Measurements from ENCODE around the gene WNK2.

WNK2 gene

DNA sequence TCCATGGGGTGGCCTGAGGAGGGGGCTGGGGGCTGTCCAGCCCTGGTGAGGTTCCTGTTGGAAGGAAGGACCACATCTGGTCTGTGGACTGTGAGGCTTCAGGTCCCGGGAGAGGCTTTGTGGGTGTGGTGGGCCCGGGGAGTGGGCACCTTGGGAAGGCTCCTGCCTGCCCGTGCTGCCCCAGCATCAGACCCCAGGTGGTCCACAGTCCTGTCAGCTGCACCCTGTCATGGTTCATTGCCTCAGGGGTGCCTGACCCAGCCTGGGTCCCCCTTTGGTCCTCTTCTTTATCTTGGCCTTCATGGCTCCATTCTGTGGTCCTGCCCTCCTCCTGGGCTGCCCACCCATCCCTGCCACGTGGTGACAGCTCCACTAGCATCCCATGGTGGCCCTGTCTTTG is 36.7 kb downstream of the WNK2 start:
- Histone ChIP-seq H3K27me3 (ENCODE audit: control insufficient read depth, low read length) (no peaks in the 10 kb centered on the region), H3K27ac (ENCODE audit: low read depth, low read length) (no peak overlapping the region), H4K20me1 (ENCODE audit: control insufficient read depth, insufficient read depth, low read depth, low read length) (no peaks in the 10 kb centered on the region), H3K9me3 (ENCODE audit: control insufficient read depth, insufficient read depth, low read length) (no peaks in the 10 kb centered on the region), H3K9me2 (replicated peaks; ENCODE audit: control insufficient read depth, low read length) (no peaks in the 10 kb centered on the region), H3K4me2 (ENCODE audit: low read length) (no peak overlapping the region), H3K4me1 (ENCODE audit: control insufficient read depth, low read length) (peaks cover 29% of the 10 kb centered on the region), H3F3A (ENCODE audit: control insufficient read depth, insufficient read depth) (no peaks in the 10 kb centered on the region), H3K79me2 (ENCODE audit: control insufficient read depth, low read length) (no peaks in the 10 kb centered on the region), H3K4me3 (ENCODE audit: low read length) (no peak overlapping the region), H3K36me3 (ENCODE audit: control insufficient read depth, low read length) (no peaks in the 10 kb centered on the region)
- TF ChIP-seq EZH2phosphoT487 (IDR thresholded peaks at IDR 0.05; ENCODE audit: borderline replicate concordance, low read length) = no peak
- TF ChIP-seq, protein P1, sequence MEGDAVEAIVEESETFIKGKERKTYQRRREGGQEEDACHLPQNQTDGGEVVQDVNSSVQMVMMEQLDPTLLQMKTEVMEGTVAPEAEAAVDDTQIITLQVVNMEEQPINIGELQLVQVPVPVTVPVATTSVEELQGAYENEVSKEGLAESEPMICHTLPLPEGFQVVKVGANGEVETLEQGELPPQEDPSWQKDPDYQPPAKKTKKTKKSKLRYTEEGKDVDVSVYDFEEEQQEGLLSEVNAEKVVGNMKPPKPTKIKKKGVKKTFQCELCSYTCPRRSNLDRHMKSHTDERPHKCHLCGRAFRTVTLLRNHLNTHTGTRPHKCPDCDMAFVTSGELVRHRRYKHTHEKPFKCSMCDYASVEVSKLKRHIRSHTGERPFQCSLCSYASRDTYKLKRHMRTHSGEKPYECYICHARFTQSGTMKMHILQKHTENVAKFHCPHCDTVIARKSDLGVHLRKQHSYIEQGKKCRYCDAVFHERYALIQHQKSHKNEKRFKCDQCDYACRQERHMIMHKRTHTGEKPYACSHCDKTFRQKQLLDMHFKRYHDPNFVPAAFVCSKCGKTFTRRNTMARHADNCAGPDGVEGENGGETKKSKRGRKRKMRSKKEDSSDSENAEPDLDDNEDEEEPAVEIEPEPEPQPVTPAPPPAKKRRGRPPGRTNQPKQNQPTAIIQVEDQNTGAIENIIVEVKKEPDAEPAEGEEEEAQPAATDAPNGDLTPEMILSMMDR (IDR thresholded peaks at IDR 0.05; ENCODE audit: low read depth, low read length, poor library complexity, severe bottlenecking) = no peak

DNA sequence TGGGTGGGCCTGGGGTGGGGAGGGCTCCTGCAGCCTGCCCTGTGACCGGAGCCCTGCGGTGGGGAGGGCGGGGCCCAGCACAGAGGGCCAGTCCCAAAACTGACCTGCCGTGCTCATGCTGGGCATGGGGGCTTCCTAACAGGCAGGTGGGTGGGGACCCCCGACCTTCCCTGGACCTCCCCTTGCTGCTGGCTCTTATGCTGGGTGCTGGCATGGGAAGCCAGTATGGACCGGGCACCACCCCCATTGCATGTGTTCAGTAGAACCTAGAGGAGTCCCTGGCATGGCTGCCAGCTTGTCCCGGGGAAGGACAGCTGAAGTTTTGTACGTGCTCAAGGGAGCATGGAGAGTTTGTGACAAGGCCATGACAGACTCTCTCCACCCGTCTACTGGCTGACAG is 37.1 kb downstream of the WNK2 start:
- Histone ChIP-seq H3K4me3 (ENCODE audit: low read length) (no peak overlapping the region), H3F3A (ENCODE audit: control insufficient read depth, insufficient read depth) (no peaks in the 10 kb centered on the region), H3K79me2 (ENCODE audit: control insufficient read depth, low read length) (no peaks in the 10 kb centered on the region), H3K9me3 (ENCODE audit: control insufficient read depth, insufficient read depth, low read length) (no peaks in the 10 kb centered on the region), H3K4me1 (ENCODE audit: control insufficient read depth, low read length) (peaks cover 31% of the 10 kb centered on the region), H3K4me2 (ENCODE audit: low read length) (no peak overlapping the region), H3K36me3 (ENCODE audit: control insufficient read depth, low read length) (no peaks in the 10 kb centered on the region), H4K20me1 (ENCODE audit: control insufficient read depth, insufficient read depth, low read depth, low read length) (no peaks in the 10 kb centered on the region), H3K27me3 (ENCODE audit: control insufficient read depth, low read length) (no peaks in the 10 kb centered on the region), H3K9me2 (replicated peaks; ENCODE audit: control insufficient read depth, low read length) (no peaks in the 10 kb centered on the region), H3K27ac (ENCODE audit: low read depth, low read length) (no peak overlapping the region)
- no peak for TF ChIP-seq EZH2phosphoT487 (IDR thresholded peaks at IDR 0.05; ENCODE audit: borderline replicate concordance, low read length)
- TF ChIP-seq, protein P1 (IDR thresholded peaks at IDR 0.05; ENCODE audit: low read depth, low read length, poor library complexity, severe bottlenecking) = no peak

DNA sequence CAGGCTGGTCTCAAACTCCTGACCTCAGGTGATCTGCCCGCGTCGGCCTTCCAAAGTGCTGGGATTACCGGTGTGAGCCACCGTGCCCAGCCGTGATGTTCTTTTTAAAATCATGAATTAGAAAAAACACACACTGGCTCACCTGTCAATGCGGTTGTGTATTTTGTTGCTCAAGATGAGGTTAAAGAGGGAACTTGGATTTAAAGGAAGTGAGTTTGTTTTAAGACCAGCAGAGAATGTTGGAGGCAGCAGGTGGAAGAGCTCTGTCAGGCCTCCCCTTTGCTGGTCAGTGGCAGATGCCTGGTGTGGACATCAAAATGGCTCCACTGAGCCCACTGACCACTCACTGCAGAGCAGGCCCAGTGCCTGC is 38.9 kb downstream of the WNK2 start:
- Histone ChIP-seq H3K4me1 (ENCODE audit: control insufficient read depth, low read length) (peaks cover 28% of the 10 kb centered on the region), H3K79me2 (ENCODE audit: control insufficient read depth, low read length) (no peaks in the 10 kb centered on the region), H3F3A (ENCODE audit: control insufficient read depth, insufficient read depth) (no peaks in the 10 kb centered on the region), H3K4me2 (ENCODE audit: low read length) (no peak overlapping the region), H3K9me3 (ENCODE audit: control insufficient read depth, insufficient read depth, low read length) (no peaks in the 10 kb centered on the region), H3K9me2 (replicated peaks; ENCODE audit: control insufficient read depth, low read length) (no peaks in the 10 kb centered on the region), H3K36me3 (ENCODE audit: control insufficient read depth, low read length) (no peaks in the 10 kb centered on the region), H3K27ac (ENCODE audit: low read depth, low read length) (no peak overlapping the region), H3K27me3 (ENCODE audit: control insufficient read depth, low read length) (no peaks in the 10 kb centered on the region), H4K20me1 (ENCODE audit: control insufficient read depth, insufficient read depth, low read depth, low read length) (no peaks in the 10 kb centered on the region), H3K4me3 (ENCODE audit: low read length) (no peak overlapping the region)
- no peak for TF ChIP-seq EZH2phosphoT487 (IDR thresholded peaks at IDR 0.05; ENCODE audit: borderline replicate concordance, low read length)
- TF ChIP-seq, protein P1 (IDR thresholded peaks at IDR 0.05; ENCODE audit: low read depth, low read length, poor library complexity, severe bottlenecking) = no peak

Data from DOHH2 (cell line).